ENCODE measurements around the gene AMPH. TPM values are rescaled to one million over a fixed set of nuclear protein-coding genes. Genes with fewer than 3 reads are reported as not detected.

Gene AMPH
- total RNA-seq, 4 donors from 2014 or later, result 2.3 to 14.7 (median 7.2) TPM

GRCh38 chr7:38607466-38607865 lies 23.7 kb downstream of the AMPH start:
- no peak overlapping the region for H3K4me3 ChIP-seq
- no peaks in the 10 kb centered on the region for H3K9me3 ChIP-seq
- ATAC-seq, result no peak
- no peaks in the 10 kb centered on the region for H3K4me1 ChIP-seq
- H3K27me3 ChIP-seq, result no peaks in the 10 kb centered on the region
- WGBS, 2 donors (ENCODE audit: low coverage in 1 of 2), result 88 to 94% methylated on average over 2 of the region's 2 CpGs
- no peaks in the 10 kb centered on the region for H3K36me3 ChIP-seq
- TF ChIP-seq EP300 (IDR thresholded peaks at IDR 0.05) (no peak), POLR2AphosphoS5 (IDR thresholded peaks at IDR 0.05) (no peak), POLR2A (IDR thresholded peaks at IDR 0.05) (no peak)
- TF ChIP-seq, protein P1, sequence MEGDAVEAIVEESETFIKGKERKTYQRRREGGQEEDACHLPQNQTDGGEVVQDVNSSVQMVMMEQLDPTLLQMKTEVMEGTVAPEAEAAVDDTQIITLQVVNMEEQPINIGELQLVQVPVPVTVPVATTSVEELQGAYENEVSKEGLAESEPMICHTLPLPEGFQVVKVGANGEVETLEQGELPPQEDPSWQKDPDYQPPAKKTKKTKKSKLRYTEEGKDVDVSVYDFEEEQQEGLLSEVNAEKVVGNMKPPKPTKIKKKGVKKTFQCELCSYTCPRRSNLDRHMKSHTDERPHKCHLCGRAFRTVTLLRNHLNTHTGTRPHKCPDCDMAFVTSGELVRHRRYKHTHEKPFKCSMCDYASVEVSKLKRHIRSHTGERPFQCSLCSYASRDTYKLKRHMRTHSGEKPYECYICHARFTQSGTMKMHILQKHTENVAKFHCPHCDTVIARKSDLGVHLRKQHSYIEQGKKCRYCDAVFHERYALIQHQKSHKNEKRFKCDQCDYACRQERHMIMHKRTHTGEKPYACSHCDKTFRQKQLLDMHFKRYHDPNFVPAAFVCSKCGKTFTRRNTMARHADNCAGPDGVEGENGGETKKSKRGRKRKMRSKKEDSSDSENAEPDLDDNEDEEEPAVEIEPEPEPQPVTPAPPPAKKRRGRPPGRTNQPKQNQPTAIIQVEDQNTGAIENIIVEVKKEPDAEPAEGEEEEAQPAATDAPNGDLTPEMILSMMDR (IDR thresholded peaks at IDR 0.05), result no peak
- no peak overlapping the region for H3K27ac ChIP-seq

GRCh38 chr7:38600741-38601140 lies 30.4 kb downstream of the AMPH start:
- TF ChIP-seq, protein P1 (IDR thresholded peaks at IDR 0.05), result no peak
- 77% methylated on average over 3 of the region's 3 CpGs; no CpG with 5 or more reads in 1 of the 2 donors for WGBS, 2 donors (ENCODE audit: low coverage in 1 of 2)
- Histone ChIP-seq H3K4me1 (no peaks in the 10 kb centered on the region), H3K9me3 (no peaks in the 10 kb centered on the region), H3K27ac (no peak overlapping the region), H3K4me3 (no peak overlapping the region), H3K27me3 (no peaks in the 10 kb centered on the region), H3K36me3 (no peaks in the 10 kb centered on the region)
- no peak for ATAC-seq

GRCh38 chr7:38594949-38595348 lies 36.2 kb downstream of the AMPH start:
- Histone ChIP-seq H3K4me3 (no peak overlapping the region), H3K27me3 (no peaks in the 10 kb centered on the region), H3K9me3 (no peaks in the 10 kb centered on the region), H3K36me3 (no peaks in the 10 kb centered on the region), H3K27ac (no peak overlapping the region), H3K4me1 (no peaks in the 10 kb centered on the region)
- 71 to 80% methylated on average over 4 of the region's 4 CpGs for WGBS, 2 donors (ENCODE audit: low coverage in 1 of 2)
- ATAC-seq, result no peak
- TF ChIP-seq, protein P1 (IDR thresholded peaks at IDR 0.05), result no peak
- TF ChIP-seq POLR2A (IDR thresholded peaks at IDR 0.05), result no peak
- no peak for TF ChIP-seq POLR2AphosphoS5 (IDR thresholded peaks at IDR 0.05)
- TF ChIP-seq EP300 (IDR thresholded peaks at IDR 0.05), result no peak

DNA sequence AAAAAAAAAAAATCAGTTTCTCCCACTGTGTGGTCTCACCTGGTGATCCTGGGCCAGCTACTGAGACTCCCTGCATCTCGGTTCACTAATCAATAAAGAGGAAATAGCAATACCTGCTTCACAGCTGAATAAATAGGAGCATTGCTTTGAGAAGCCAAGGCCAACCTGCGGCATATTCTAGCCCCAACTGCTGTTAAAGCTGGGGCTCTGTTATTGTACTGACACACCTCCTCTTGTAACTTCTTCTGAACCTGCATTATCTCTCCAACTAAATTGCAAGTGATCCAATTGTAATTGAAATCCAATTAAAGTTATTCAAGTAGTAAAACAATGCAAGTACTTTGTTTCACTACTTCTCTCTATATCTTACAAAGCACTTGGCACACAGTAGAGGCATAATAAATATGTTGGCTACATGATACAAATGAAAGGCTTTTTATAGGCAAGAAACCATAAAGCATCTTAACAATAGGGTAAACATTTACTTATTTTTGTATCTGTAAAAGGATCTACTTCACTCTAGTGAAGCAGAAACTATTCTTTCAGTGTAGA lies 38.4 kb downstream of the AMPH start:
- no peaks in the 10 kb centered on the region for H3K4me1 ChIP-seq
- WGBS, 2 donors (ENCODE audit: low coverage in 1 of 2), result 50 to 53% methylated on average over 2 of the region's 2 CpGs
- H3K36me3 ChIP-seq, result no peaks in the 10 kb centered on the region
- TF ChIP-seq POLR2AphosphoS5 (IDR thresholded peaks at IDR 0.05) (no peak), POLR2A (IDR thresholded peaks at IDR 0.05) (no peak), EP300 (IDR thresholded peaks at IDR 0.05) (no peak)
- TF ChIP-seq, protein P1 (IDR thresholded peaks at IDR 0.05), result no peak
- no peak overlapping the region for H3K4me3 ChIP-seq
- H3K9me3 ChIP-seq, result no peaks in the 10 kb centered on the region
- no peak overlapping the region for H3K27ac ChIP-seq
- no peaks in the 10 kb centered on the region for H3K27me3 ChIP-seq
- ATAC-seq, result no peak

DNA sequence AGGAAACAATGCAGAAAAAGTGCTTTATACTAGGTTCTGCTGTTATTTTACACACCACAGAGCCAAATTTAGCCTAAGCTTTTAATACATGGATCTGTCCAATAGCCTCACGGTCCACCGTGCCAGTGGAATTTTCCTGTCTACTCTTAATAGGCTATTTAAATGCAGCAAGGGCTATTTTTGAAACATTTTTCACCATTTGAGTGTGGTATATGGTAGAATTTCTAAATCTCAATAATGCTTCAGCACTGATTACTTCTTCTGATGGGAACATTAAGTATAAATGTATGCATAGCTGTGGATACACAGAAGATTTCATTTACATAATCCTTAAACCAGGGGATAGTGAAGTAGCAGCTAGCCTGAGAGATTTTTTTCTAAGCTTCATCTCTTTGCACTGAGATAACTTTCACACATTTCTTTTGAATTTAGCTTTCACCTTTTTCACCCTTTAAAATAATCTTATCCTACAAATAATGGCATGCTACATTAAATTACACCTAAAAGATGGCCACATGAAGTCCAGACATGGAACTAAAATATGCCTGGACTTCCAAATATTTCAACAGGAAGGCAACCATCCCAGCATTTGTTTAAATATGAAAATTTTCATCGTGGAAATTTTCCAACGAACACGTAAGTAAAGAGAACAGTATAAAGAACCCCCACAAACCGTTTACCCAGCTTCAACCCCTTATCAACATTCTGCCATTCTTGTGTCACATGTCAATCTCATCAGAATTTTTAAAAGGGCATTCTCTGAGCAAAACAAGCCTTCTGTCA lies 45.4 kb downstream of the AMPH start:
- Histone ChIP-seq H3K4me1 (peaks cover 4 to 16% (median 9%) of the 10 kb centered on the region in 3 donors), H3K27me3 (no peaks in the 10 kb centered on the region), H3K27ac (peak overlapping the region in 2 of 4 donors; percentile 20 to 22), H3K36me3 (no peaks in the 10 kb centered on the region), H3K4me3 (no peak overlapping the region), H3K9me3 (no peaks in the 10 kb centered on the region)
- TF ChIP-seq, protein P1 (IDR thresholded peaks at IDR 0.05), result no peak
- TF ChIP-seq POLR2AphosphoS5 (IDR thresholded peaks at IDR 0.05), result no peak
- no peak for TF ChIP-seq EP300 (IDR thresholded peaks at IDR 0.05)
- no peak for TF ChIP-seq POLR2A (IDR thresholded peaks at IDR 0.05)
- ATAC-seq, result no peak
- WGBS, 2 donors (ENCODE audit: low coverage in 1 of 2), result 23 to 28% methylated on average over 6 of the region's 6 CpGs

Measured in gastroesophageal sphincter (tissue), 4 donors.